Bone marrow (tissue), 2 donors: ENCODE results near the gene AARS2.

Experiments used
- DNase-seq, 2 donors: peaks; one replicate each; lab custom pipeline; 2025; lab: John Stamatoyannopoulos, UW

AARS2 gene

GRCh38 chr6:44300292-44300823, 12.8 kb downstream of the AARS2 start:
- no peak for DNase-seq

GRCh38 chr6:44298864-44299263, 14.3 kb downstream of the AARS2 start:
- DNase-seq, result no peak

- DNase-seq, result no peak
These were observed 14.9 kb downstream of the AARS2 start for GRCh38 chr6:44298055-44298803.

- DNase-seq, result no peak
These were observed 15.8 kb downstream of the AARS2 start for GRCh38 chr6:44297063-44298038.

GRCh38 chr6:44294832-44295791, 18.0 kb downstream of the AARS2 start:
- no peak for DNase-seq

GRCh38 chr6:44292661-44293365, 20.3 kb downstream of the AARS2 start:
- no peak for DNase-seq

- no peak for DNase-seq
These were observed 21.3 kb downstream of the AARS2 start for GRCh38 chr6:44291841-44292240.

GRCh38 chr6:44289726-44290260, 23.4 kb downstream of the AARS2 start:
- DNase-seq, result no peak

GRCh38 chr6:44286747-44287146, 26.4 kb downstream of the AARS2 start:
- no peak for DNase-seq

GRCh38 chr6:44286285-44286565, 26.9 kb downstream of the AARS2 start:
- no peak for DNase-seq

- DNase-seq, result no peak
These were observed 27.4 kb downstream of the AARS2 start for GRCh38 chr6:44285552-44286284.

GRCh38 chr6:44284867-44285266, 28.3 kb downstream of the AARS2 start:
- DNase-seq, result no peak

GRCh38 chr6:44284121-44284520, 29.0 kb downstream of the AARS2 start:
- no peak for DNase-seq

- DNase-seq, result no peak
These were observed 34.1 kb downstream of the AARS2 start for GRCh38 chr6:44278774-44279697.

- no peak for DNase-seq
These were observed 34.8 kb downstream of the AARS2 start for GRCh38 chr6:44278315-44278714.

- DNase-seq, result no peak
These were observed 35.4 kb downstream of the AARS2 start for GRCh38 chr6:44277763-44278162.

GRCh38 chr6:44276667-44277640, 36.2 kb downstream of the AARS2 start:
- DNase-seq, result no peak
